Colonic mucosa (tissue), 4 donors: ENCODE measurements around the gene ZNF804A. TPM values are rescaled to one million over a fixed set of nuclear protein-coding genes. Genes with fewer than 3 reads are reported as not detected.

Experiments used
- DNase-seq: peaks from one replicate; pipeline ENCODE4 v3.0.0-alpha.2; 2020
- H3K27ac ChIP-seq: fragments of 200-600 bp; one replicate; pipeline ENCODE4 v1.8.0; 2021
- H3K27me3 ChIP-seq: fragments of 200-600 bp; one replicate; pipeline ENCODE4 v1.8.0; 2021
- H3K36me3 ChIP-seq: fragments of 200-600 bp; one replicate; pipeline ENCODE4 v1.8.0; 2021
- H3K4me1 ChIP-seq: fragments of 200-600 bp; one replicate; pipeline ENCODE4 v1.8.0; 2021; ENCODE audit warnings: mild to moderate bottlenecking
- H3K4me3 ChIP-seq: fragments of 200-600 bp; one replicate; pipeline ENCODE4 v1.8.0; 2021
- H3K9ac ChIP-seq, 2 donors: one replicate each; pipeline ENCODE4 v1.7.0; 2013; ENCODE audit warnings: control low read depth in 2 of 2, low read depth in 2 of 2, low read length in 2 of 2
- H3K9me3 ChIP-seq: fragments of 200-600 bp; one replicate; pipeline ENCODE4 v1.8.0; 2021
- intact Hi-C: fragments of 100-400 bp; cut with DNase I; formaldehyde crosslinking; loops from one replicate; pipeline ENCODE4 v1.14.1; 2022
- total RNA-seq, 2 donors: library from RNA; stranded (reverse); fragmentation: NEBNext Ultra II Directional in 1 of 2; extraction: Animal tissue kit (Norgen Biotek cat#: 25700) in 1 of 2; gene quantifications; one replicate each; pipeline ENCODE4 v1.2.1, GENCODE V29; 2021
- TF ChIP-seq, protein P1 (sequence below): fragments of 200-600 bp; IDR thresholded peaks from one replicate; pipeline ENCODE4 v1.8.0; 2022; ENCODE audit warnings: antibody characterized with exemption, mild to moderate bottlenecking
- donor health status: healthy.
- donor health status: DM: no; HTN: no; CAD: no.
- donor health status: DM: no; HTN: no; CAD: no.

The ZNF804A gene
- total RNA-seq, 2 donors from 2014 or later = 0.13 TPM; not detected in 1

DNA sequence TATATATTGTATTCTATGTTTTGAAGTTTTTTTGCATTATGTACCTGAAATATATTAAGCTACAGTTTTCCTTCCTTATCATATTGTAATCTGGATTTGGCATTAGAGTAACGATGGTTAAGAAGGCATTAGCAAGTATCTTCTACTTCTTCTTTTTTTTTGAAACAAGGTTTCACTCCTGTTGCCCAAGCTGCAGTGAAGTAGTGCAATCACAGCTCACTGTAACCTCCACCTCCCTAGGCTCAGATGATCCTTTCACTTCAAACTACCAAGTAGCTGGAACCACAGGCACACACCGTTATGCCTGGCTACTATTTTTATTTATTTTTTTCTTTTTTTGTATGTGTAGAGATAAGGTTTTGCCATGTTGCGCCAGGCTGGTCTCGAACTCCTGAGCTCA lies 201.1 kb downstream of the ZNF804A start:
- no peak for DNase-seq
- H3K9ac ChIP-seq = no peak overlapping the region
- H3K27ac ChIP-seq = no peak overlapping the region
- no peaks in the 10 kb centered on the region for H3K27me3 ChIP-seq
- H3K9me3 ChIP-seq = no peaks in the 10 kb centered on the region
- no peaks in the 10 kb centered on the region for H3K4me1 ChIP-seq
- TF ChIP-seq, protein P1, sequence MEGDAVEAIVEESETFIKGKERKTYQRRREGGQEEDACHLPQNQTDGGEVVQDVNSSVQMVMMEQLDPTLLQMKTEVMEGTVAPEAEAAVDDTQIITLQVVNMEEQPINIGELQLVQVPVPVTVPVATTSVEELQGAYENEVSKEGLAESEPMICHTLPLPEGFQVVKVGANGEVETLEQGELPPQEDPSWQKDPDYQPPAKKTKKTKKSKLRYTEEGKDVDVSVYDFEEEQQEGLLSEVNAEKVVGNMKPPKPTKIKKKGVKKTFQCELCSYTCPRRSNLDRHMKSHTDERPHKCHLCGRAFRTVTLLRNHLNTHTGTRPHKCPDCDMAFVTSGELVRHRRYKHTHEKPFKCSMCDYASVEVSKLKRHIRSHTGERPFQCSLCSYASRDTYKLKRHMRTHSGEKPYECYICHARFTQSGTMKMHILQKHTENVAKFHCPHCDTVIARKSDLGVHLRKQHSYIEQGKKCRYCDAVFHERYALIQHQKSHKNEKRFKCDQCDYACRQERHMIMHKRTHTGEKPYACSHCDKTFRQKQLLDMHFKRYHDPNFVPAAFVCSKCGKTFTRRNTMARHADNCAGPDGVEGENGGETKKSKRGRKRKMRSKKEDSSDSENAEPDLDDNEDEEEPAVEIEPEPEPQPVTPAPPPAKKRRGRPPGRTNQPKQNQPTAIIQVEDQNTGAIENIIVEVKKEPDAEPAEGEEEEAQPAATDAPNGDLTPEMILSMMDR = no peak
- H3K4me3 ChIP-seq = no peak overlapping the region
- no peaks in the 10 kb centered on the region for H3K36me3 ChIP-seq
- intact Hi-C loops = no loop called here

DNA sequence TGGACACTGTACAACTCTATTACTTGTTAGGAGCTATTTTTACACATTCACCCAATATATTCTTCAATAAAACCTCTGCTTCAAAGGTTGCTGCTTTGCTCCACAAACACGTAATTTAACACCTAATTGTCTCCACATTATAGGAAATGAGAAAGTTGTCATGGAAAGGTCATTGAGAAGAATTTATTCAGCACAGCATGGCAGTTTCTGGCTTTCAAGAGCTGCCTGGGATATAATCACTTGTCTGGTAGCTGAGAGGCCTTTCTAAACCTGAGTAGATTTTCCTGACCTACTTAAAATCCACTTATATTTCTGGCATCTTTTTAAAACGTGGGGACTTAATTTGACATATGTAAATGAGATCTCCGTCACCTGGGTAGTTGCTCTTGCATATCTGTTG lies 216.1 kb downstream of the ZNF804A start:
- H3K9me3 ChIP-seq = no peaks in the 10 kb centered on the region
- no peak for DNase-seq
- no peak overlapping the region for H3K4me3 ChIP-seq
- H3K27me3 ChIP-seq = no peaks in the 10 kb centered on the region
- H3K27ac ChIP-seq = no peak overlapping the region
- no peak overlapping the region for H3K9ac ChIP-seq
- intact Hi-C loops = no loop called here
- H3K36me3 ChIP-seq = no peaks in the 10 kb centered on the region
- TF ChIP-seq, protein P1 = no peak
- H3K4me1 ChIP-seq = no peaks in the 10 kb centered on the region

DNA sequence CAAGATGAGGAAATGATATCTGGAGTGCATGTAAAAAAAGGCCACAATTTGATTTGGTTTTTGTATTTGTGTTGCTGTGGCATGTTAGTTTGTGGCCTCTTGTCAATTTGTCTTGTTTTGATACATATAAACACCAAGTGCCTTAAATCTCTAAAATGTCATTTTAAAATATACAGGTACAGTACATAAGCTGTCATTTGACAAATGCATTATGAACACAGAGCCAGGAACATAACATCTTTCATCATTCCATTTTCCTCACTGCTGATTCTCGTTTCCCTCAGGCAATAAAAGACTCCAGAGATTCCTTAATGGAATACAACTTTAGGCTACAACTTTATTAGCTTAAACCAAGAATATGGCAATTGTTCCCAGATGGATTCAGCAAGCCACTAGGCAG lies 217.5 kb downstream of the ZNF804A start:
- no peaks in the 10 kb centered on the region for H3K9me3 ChIP-seq
- H3K4me1 ChIP-seq = no peaks in the 10 kb centered on the region
- no peaks in the 10 kb centered on the region for H3K27me3 ChIP-seq
- no peak overlapping the region for H3K4me3 ChIP-seq
- H3K27ac ChIP-seq = no peak overlapping the region
- TF ChIP-seq, protein P1 = no peak
- DNase-seq = no peak
- no peaks in the 10 kb centered on the region for H3K36me3 ChIP-seq
- intact Hi-C loops = no loop called here
- H3K9ac ChIP-seq = no peak overlapping the region

DNA sequence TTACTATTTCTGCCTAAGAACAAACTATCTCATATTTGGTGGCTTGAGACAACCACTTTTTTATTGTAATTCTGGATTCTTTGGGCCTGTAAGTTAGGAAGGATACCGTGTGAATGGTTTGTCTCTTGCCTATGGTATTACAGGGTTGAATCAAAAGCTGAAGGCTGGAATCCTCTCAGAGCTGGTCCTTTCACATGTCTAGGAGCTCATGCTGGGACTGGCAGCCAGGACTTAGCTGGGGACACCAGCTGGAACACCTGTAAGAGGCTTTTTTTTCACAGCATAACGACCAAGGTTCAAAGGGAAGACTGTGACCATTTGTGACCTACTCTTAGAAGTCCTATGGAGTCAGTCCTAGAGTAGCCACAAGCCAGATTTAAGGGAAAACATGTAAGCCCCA lies 226.3 kb downstream of the ZNF804A start:
- Histone ChIP-seq H3K4me3 (no peak overlapping the region), H3K27ac (no peak overlapping the region), H3K9ac (no peak overlapping the region), H3K4me1 (no peaks in the 10 kb centered on the region), H3K36me3 (no peaks in the 10 kb centered on the region), H3K9me3 (no peaks in the 10 kb centered on the region), H3K27me3 (no peaks in the 10 kb centered on the region)
- intact Hi-C loops = no loop called here
- DNase-seq = no peak
- TF ChIP-seq, protein P1 = no peak

DNA sequence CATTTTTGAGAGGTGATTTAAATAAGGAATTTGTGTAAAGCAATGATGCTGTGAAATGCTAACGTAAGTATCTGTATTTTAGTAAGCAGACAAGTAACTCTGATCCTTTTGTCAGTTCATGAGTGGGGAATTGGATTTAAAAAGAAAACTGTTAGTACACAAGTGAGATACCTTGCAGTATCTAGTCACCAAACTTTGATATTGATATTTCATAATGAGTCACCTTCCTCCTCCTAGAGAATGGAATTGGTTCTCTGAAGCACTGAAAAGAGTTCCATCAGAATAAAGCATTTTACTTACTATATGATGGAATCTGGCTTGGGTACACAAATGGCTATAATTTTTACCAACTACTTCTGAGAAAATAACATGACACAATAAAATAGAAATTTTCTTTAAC lies 232.2 kb downstream of the ZNF804A start:
- no peaks in the 10 kb centered on the region for H3K9me3 ChIP-seq
- no peaks in the 10 kb centered on the region for H3K4me1 ChIP-seq
- no peak overlapping the region for H3K9ac ChIP-seq
- H3K27me3 ChIP-seq = no peaks in the 10 kb centered on the region
- no peak overlapping the region for H3K27ac ChIP-seq
- TF ChIP-seq, protein P1 = no peak
- no peaks in the 10 kb centered on the region for H3K36me3 ChIP-seq
- no peak for DNase-seq
- H3K4me3 ChIP-seq = no peak overlapping the region
- intact Hi-C loops = no loop called here
